GM19452 (cell line): ENCODE measurements around the gene RAI1.

Experiments
- ATAC-seq: cut with Tn5 transposase; IDR thresholded peaks from one replicate; pipeline ENCODE4 v1.9.1; 2021; ENCODE audit not compliant: unreplicated experiment

The RAI1 gene

DNA sequence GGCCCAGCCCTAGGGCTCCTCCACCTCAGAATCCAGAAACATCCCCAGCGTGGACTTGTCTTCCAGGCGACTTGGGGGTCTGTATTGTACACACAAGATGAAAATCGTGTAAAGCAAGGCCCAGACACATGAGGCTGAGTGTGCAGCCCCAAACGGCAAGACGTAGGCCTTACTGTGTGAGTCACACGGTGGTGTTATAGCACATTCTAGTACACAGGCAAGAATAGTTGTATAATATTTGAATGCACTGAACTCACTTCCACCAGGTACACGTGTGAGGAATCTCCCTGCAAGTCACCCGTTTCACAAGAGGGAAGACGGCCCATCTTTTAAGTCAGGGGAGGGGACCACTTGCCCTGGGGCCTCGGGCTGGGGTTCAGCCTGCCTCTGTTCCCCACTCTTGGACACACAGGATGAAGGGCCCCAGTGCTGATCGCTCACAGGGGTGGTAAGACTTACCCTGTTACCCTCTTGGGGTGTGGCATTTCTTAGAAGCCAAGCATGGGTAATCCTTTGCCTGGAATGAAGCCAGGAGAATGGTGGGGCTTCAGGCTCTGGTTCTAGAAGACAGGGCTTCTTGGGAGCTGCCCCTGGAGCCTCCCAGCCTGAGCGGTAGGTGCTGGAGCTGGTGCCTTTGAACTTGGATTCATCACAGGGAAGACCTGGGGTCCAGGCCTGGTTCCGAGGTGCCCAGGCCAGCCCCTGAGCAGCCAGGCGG is 84.3 kb downstream of the RAI1 start:
- no peak for ATAC-seq

DNA sequence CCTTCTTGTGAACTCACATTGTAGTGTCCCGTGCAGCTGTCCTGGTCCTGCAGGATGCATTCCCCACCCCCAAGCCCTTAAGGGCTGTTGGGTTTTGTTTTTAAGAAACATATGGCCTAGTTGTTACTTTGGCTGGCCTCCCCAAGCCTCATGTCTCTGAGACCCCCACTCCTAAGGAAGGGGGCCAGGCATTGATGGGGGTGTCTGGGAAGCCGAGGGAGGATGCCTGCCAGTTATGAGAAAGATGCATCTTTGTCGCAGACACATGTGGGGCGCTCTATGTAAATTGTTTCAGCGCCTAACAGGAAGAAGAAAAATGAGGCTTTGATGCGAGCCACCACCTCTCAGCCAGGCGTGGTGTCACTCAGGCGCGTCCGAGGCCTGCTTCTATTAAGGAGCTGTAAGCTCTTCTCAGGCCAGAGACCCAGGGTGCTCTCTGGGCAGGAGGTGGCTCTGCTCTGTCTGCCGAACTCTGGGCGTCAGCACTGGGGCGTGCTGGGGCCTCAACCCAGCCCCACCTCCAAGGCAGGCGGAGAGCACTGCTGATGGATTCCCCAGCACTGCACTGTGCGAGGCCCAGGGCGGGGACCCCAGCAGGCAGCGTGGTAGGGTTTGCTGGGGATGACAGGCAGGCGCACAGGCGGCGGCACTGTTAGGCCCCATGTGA is 85.0 kb downstream of the RAI1 start:
- ATAC-seq: no peak

DNA sequence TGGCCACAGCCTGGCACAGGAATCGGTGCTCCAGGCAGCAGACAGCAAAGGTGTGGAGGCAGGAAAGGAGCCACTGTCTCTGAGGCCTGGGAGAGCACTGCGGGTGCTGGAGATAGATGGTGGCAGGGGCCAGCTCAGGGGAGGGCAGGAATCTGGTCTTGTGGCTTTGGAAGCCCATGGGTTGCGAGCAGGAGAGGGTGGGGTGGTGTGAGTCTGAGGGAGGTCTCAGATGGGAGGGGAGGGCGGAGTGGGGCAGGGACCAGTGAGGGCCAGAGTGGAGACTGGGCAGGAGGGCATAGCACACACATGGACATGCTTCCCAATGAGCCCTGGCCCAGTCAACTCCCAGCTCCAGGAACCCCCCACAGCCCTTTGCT is 85.5 kb downstream of the RAI1 start:
- no peak for ATAC-seq

DNA sequence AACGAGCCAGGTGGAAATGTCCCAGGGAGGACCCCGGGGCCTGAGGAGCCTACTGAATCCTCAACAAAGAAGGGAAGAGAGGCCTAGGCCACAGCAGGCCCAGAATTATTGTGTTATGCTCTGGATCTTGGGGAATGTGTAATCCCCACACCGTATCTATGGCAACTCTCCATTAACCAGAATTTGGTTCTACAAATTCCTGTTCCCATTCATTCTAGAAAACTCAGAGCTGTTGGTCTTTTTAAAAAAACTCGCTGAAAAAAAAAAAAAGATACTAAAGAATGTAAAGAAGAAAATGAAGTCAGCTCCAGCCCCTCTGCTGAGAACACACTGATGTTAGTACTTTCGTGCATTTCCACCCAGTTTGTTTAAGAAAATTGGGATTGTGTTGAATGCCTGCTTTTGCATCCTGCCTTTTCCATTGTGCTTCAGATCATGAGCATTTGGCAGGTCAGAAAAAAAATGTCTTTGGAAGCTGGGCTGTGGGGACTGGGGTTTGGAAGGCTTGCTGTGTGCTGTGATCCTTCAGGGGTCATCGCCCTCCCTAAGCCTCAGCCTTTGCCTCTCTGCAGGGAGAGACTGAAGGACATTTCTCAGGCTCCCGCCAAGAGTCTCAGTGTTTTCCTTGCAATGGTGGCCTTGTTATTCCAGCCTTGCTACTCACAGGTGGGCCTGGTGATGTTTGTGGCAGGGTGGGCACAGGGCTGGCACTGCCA is 86.1 kb downstream of the RAI1 start:
- no peak for ATAC-seq

DNA sequence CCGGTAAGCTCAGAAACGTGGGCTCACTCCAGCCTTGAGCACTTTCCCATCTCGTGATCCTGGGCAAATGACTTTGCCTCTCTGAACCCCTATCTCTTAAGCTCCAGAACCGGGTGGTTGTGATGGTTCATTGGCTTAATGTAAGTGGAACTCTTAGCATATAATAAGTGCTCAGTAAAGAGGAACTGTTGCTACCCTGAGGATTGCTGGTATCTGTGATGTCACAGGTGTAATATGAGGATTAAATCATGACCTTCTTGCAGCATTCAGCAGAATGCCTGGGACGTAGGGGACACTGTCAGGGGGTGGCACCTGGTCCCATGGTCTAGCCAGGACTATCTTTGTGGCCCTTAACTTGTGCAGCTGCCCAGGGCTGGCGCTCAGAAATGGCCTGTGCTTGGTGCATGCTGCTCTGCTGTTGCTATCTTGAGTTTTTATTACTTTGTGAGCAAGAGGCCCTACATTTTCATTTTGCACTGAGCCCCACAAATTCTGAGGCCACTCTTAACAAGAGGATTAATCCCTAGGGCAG is 86.7 kb downstream of the RAI1 start:
- ATAC-seq: no peak

DNA sequence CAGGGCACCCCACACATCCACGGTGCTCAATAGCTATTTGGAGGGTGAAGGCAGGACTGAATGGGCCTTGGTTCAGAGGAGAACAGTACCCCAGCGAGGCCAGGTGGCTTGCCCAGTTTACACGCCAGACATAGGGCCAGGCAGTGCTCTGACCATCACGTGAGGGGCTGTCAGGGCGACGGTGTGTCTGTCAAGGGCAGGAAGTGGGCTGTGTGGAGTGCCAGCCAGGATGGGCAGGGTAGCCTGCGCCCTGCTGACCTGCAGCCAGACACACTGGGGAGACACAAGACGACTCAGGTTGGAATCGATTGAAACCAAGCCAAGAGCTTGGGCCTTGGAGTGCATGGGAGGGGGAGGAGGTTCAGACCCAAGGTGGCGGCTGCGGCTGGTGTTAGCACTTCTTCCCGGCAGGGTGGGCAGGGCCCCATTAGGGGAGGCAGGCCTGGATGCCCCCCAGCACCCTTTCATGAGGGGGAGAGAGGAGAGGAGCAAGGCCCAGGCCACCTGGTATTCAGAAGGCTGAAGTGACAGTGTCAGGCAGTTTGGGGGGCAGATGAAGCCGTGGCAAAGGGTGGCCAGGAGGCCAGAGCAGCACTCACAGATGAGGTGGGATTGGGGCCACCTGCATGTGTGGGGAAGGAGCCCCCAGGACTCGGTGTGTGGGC is 87.3 kb downstream of the RAI1 start:
- no peak for ATAC-seq

GRCh38 chr17:17769869-17770631 is 88.8 kb downstream of the RAI1 start:
- no peak for ATAC-seq

- no peak for ATAC-seq
Measured at GRCh38 chr17:17770632-17771044, 89.4 kb downstream of the RAI1 start.

DNA sequence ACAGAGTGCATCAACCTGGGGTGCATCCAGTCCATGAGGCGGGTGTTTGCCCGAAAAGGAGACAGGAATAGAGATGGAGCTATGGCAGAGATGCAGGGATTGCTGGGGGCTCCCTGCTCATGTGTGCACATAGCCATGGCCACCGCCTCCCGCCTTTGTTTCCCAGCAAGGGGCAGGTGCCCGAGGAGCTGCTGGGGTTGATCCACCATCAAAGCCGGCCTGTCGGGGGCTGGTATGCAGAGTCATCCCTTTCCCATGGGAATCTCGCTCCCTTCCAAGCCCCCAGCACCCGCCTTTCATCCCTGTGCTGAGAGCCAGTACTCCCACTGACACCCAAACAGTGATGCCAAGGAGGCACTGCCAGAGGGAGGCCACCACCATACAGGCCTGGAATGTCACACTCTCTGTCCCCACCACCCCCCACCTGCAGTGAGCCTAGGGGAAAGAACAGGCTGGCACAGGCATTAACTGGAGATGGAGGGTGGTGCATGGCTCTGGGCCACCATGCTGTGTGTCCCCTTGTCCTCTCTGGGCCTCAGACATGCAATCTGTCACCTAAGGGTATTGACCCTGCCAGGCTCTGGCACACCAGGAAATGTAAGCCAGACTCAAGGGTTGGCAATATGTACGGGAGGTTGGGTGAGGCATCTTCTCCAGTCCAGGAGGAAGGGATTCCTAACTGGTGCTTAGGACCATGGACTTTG is 90.4 kb downstream of the RAI1 start:
- ATAC-seq: no peak

DNA sequence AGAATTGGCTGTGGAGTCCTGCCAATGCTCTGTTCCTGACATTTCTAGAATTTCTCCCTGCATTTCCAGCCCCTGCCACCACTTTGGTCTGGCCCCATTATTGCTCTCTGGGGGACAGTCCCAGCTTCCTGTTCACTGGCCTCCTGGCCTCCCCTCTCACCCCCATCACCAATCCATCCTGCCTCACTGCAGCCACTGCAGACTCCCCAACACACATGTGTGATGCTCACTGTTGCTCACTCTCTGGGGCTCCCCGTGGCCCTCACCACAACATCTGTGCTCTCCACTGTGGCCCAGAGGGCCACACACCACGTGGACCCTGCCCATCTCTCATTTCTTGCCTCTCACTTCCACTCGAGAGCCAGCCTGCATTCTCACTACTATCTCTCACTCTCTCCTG is 91.0 kb downstream of the RAI1 start:
- no peak for ATAC-seq

GRCh38 chr17:17774009-17774881 is 93.0 kb downstream of the RAI1 start:
- ATAC-seq: no peak

GRCh38 chr17:17776889-17777288 is 95.6 kb downstream of the RAI1 start:
- ATAC-seq: no peak

GRCh38 chr17:17778308-17779014 is 97.2 kb downstream of the RAI1 start:
- ATAC-seq: no peak

- ATAC-seq: no peak
Measured at GRCh38 chr17:17779015-17779611, 97.9 kb downstream of the RAI1 start.

DNA sequence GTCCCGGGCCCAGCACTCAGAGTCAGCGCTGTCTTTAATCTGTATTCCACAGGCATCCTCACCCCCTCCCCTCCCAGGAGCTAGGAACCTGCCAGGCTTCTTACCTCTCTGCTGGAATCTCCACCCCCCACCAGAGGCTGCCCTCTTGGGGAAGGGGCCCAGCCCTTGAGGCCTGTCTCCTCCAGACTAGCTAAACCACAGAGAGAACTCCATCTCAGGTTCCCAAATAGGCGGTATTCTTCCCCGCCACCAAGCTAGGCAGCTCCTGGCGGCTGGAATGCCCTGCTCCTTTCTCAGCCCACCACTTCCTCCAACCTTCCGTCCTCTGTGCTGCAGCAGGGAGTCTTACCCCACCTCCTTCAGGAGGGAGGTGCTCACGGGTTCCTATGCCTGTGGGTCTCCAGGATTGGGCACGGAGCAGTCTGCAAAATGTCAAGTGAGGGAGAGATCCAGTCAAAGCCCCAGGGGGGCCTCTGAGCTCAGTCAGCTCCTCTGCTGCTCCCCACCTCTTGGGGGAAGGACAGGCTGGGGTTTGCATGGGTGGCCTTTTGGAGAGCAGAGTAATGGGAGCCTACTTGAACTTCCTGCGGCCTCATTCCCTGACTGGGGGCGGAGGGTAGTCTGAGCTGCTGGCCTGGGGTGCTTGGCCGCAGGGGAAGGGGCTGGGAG is 99.8 kb downstream of the RAI1 start:
- no peak for ATAC-seq

DNA sequence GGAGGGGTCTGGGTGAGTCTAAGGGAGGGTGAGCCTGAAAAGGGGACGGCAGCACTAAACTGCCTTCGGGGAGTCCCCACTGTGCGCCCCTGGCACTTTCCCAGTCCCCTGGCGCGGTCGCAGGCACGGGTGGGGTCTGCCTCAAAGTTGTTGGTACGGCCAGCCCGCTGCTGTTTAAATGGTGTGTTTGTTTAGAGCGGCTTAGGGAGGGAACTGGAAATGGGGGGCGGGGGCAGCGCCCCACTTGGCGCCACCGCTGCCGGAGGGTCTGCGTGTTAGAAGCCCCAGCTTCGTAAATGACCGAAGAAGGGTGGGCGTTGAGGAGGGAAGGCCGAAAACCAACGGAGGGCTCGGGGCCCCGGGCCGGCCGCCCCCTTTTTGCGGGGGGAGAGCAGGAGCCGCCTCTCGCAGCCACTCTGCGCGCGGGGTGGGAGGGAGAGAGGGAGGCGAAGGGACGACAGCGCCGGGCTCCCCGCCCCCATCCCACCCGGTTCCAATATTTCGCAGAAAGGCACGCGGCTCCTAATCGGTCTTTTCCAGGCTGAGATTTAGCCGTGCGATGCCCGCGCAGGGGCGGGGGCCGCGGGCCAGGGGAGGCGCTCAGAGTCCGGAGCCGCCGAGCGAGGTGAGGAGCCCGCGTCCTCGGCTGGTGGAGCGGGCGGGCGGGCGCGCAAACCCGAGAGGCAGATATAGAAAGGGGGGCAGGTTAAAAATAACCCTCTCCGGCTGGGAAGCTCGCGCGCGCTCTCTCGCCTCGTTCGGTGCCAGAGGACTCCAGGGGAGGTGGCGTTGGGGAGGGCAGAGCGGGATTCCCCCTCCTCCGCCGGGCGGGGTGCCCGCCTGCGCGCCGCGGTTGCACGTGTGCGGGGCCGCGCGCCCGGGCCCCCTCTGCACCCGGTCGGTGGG is 100.6 kb downstream of the RAI1 start:
- no peak for ATAC-seq
